GM19025 (cell line): ENCODE results near the gene RNF7.
A peak's percentile ranks its signal among the peaks of the same experiment; 100 is the strongest.
"Not testable (repeated sequence)": the region's sequence is repeated elsewhere in the genome, so short reads cannot be mapped to it uniquely, and the experiment has no call there.

Source experiments
- ATAC-seq: cut with Tn5 transposase; IDR thresholded peaks from one replicate; pipeline ENCODE4 v1.9.1; 2021; ENCODE audit warnings: mild to moderate bottlenecking, low read depth, moderate library complexity; ENCODE audit not compliant: unreplicated experiment

The RNF7 gene

DNA sequence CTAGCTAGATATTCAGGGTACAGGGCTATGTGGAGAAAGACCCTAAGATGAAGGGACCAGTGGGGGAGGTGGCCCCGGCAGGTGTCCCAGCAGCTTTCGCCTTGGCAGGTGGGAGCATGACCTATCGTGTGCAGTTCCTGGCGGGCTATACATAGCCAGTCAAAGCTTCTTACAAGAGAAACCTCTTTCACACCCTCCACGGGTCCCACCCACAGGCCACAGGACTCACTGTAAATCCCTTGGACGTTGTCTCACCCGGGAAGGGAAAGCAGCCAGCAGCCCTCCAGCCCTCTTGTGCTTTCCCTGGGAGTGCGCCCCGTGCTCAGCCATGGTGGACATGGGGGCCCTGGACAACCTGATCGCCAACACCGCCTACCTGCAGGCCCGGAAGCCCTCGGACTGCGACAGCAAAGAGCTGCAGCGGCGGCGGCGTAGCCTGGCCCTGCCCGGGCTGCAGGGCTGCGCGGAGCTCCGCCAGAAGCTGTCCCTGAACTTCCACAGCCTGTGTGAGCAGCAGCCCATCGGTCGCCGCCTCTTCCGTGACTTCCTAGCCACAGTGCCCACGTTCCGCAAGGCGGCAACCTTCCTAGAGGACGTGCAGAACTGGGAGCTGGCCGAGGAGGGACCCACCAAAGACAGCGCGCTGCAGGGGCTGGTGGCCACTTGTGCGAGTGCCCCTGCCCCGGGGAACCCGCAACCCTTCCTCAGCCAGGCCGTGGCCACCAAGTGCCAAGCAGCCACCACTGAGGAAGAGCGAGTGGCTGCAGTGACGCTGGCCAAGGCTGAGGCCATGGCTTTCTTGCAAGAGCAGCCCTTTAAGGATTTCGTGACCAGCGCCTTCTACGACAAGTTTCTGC, 40.1 kb downstream of the RNF7 start:
- no peak for ATAC-seq

DNA sequence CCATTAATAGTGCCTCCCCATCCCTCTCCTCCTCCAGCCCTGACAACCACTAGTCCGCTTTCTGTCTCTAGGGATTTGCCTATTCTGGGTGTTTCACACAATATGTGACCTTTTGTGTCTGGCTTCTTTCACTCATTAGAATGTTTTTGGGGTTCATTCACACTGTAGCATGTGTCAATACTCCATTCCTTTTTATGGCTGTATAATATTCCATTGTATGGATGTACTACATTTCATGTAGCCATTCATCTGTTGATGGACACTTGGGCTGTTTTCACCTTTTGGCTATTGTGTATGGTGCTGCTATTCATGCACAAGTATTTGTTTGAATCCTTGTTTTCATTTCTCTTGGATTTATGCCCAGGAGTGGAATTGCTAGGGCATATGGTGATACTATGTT, 41.6 kb downstream of the RNF7 start:
- no peak for ATAC-seq

DNA sequence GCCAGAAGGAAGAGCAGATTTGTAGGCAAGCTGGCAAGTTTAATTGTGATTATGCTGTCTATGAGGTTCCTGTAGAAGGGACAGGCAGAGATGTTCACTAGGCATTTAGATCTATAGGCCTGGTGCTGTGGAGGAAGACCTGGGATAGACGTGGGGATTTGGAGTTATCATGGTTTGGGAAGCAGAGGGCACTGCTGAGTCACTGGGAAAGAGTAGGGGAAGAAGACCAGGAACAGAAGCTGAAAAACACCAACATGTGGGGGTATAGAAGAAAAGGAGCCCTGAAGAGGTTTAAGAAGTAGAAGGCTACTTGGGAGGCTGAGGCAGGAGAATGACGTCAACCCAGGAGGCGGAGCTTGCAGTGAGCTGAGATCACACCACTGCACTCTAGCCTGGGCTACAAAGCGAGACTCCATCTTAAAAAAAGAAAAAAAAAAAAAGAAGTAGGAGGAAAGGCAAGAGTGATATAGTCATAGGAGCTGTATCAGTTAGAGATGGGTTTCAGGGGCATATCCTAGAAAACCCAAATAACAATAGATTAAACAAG, 44.4 kb downstream of the RNF7 start:
- no peak for ATAC-seq

DNA sequence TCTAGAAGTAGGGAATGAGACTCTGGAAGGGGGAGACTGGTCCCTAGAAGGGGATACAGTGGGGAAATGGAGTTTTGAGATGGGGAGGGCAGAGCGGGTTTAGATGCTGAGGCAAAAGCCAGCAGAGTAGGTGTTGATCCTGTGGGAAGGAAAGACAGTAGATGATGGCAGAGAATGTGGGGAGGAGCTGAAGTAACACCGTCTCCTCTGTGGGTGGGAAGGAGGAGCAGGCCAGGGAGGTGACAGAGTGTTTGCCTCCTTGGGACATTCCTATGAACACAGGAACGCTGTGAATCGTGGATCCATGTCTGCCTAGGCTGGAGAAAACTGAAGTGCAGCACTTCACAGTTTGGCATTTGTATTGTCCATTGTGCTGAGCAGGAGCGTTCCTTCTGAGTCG, 45.5 kb downstream of the RNF7 start:
- ATAC-seq, result no peak

DNA sequence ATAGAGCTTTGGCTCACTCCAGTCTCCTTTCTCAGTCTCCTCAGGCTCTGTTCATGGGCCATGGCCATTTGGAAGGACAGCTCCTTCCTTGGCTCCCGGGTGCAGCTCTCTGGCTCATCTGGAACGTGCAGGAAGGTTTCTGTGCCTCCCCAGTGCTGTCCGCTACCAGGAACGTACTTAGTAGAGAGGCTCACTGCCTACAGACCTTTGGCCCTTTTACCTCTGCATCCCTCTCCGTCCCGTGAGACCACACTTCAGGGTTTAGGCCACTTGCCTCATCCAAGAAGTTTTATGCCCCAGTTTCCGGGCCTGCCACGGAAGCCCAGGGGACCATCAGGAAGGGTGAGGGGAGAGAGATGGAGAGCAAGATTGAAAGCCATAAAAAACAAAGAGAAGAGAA, 46.0 kb downstream of the RNF7 start:
- ATAC-seq, result no peak

DNA sequence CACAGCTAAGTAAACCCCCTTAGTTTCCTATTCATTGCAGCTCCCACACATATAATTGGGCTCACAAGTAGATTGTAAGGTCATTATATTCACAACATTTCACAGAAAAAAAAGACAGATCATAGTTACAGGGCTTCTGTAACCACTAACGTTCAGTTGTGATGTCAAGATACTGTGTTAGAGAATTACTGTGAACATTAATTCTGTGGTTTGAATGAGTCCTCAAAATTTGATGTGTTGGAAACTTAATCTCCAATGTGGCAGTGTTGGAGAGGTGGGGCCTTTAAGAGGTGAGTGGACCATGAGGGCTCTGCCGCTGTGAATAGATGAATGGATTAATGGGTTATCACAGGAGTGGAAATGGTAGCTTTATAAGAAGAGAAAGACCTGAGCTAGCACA, 46.4 kb downstream of the RNF7 start:
- no peak for ATAC-seq

DNA sequence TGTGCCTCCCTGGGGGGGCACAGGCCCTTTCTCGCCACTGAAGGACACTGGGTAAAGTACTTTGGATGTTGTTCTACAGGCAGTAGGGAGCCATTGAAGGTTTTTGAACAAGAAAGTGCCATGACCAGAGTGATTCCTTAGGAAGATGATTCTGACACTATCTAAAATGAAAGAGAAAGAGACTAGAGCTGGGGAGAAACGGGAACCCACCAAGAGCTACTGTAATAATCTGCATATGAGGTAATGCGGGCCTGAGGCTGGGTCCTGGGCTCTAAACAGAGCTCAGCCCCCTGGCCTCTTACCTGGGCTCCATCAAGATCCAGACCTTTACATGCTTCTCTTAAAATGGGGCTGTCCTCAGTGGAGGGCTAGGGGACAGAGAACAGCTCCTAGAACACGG, 50.1 kb downstream of the RNF7 start:
- no peak for ATAC-seq

DNA sequence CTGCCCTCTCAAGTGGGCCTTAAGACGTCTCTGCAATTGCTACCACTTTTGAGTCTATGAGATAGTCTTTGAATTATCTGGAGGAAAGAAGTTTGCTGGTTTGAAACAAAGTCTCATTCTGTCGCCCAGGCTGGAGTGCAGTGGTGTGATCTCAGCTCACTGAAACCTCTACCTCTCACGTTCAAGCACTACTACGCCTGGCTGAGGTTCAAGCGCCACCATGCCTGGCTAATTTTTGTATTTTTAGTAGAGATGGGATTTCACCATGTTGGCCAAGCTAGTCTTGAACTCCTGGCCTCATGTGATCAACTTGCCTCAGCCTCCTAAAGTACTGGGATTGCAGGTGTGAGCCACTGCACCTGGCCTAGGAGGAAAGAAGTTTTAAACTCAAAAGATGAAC, 50.7 kb downstream of the RNF7 start:
- ATAC-seq, result not testable (repeated sequence)

DNA sequence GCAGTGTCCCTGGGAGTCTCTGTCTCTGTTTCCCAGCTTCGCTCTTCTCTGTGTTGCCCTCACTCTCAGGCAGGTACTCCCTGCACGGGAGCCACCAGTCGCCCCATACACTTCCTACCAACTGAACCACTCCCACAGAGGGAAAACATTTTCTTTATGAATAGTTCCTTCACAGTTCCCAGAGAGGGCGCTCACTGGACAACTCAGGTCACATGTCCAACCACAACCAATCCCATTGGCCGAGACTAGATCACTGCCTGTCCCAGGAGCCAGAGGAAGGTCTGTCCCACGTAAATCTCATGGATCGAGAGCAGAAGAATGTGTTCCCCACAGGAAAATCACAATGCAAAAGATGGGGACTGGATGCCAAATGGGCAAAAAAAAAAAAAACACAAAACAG, 51.2 kb downstream of the RNF7 start:
- ATAC-seq, result no peak

DNA sequence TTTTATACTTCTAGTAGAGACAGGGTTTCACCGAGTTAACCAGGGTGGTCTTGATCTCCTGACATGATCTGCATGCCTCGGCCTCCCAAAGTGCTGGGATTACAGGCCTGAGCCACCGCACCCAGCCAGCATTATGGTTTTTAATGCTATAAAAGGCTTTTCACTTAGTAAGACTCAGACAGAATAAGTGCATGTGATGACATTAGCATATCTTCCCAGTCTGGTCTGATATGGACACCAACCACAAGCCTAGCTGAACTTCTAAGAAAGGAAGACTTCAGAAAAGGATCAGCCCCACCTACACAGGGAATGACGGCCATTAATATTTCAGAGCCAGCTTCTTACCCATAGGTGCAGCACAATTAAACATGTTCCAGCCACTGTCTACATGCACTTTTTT, 52.1 kb downstream of the RNF7 start:
- no peak for ATAC-seq

DNA sequence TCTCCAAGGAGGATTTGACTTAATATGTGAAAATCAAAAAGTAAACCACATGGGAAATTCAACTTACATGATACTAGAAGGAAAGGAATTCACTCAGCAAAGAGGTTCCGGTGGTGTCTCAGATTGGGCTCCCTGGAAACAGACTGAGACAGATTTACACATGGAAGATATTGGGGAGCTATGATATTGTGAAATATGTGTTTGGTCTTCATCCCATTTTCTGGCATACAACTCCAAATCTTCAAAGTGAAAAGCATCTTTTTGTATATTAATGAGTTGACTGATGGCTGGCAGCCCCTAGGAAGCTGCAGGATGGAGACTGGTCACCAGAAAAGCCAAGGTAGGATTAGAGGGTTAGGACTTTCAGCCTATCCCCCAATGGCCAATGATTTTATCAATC, 54.4 kb downstream of the RNF7 start:
- ATAC-seq, result no peak

DNA sequence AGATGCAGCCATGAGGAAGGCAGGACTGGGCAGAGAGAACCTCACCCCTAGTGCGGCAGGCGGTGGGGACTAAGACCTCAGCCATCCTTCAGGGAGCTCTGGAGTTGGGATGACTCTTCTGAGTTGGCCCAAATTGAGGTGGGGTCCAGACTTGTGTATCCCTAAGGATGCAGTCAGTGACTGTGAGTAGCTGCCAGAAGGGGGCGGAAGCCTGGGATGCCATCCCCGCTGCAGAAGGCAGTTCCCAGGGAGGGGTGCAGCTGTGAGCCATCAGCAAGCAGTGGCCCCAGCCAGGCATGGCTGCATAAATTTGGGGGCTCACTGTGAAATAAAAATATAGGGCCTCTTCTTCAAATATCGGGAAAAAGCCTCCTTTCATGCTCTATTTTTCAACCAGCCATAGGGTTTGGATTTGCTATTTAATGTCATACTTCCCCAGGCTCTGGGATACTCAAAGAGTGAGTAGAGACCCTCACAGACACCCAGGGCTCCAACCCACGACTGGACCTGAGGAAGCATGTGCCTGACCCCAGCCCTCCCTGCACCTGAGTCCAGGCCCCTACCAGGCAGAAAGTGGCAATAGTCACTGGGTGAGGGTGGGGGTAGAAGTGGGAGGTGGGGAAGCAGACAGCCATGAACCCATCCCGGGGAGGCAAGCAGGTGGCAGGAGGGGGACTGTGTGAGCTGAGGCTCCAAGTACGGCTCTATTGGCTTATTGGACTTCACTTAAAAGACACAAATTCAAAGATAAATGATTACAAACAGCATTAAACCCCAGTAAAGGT, 55.6 kb downstream of the RNF7 start:
- no peak for ATAC-seq

DNA sequence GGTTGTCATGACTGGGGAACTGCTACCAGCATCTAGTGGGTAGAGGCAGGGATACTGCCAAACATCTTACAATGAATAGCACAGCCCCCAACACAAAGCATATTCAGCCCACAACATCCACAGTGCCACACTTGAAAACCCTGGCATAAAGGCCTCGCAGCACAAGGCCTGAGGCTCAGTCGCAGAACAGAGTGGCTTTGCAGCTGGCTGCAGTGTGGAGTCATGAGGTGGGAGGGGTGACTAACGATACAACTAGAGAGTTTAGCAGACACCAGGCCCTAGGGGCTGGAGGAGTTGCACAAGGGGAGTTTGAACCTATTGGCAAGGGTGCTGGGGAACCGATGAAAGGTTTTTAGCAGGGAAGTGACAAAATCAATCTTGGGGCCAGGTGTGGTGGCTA, 57.2 kb downstream of the RNF7 start:
- no peak for ATAC-seq

DNA sequence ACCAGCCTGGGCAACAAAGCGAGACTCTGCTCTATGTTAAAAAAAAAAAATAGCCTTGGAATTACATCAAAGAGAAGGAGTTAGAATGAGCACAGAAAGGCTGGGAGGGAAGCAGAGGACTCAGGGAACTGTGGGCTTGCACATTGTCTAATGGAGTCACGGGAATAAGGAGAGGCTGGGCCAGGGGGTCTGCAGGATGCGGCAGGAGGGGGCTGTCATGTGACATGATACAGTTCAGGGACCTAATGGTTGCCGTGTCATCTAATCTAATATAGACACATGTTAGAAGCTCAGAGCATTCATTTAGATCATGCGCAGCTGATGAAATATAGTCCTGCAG, 57.6 kb downstream of the RNF7 start:
- ATAC-seq, result no peak

DNA sequence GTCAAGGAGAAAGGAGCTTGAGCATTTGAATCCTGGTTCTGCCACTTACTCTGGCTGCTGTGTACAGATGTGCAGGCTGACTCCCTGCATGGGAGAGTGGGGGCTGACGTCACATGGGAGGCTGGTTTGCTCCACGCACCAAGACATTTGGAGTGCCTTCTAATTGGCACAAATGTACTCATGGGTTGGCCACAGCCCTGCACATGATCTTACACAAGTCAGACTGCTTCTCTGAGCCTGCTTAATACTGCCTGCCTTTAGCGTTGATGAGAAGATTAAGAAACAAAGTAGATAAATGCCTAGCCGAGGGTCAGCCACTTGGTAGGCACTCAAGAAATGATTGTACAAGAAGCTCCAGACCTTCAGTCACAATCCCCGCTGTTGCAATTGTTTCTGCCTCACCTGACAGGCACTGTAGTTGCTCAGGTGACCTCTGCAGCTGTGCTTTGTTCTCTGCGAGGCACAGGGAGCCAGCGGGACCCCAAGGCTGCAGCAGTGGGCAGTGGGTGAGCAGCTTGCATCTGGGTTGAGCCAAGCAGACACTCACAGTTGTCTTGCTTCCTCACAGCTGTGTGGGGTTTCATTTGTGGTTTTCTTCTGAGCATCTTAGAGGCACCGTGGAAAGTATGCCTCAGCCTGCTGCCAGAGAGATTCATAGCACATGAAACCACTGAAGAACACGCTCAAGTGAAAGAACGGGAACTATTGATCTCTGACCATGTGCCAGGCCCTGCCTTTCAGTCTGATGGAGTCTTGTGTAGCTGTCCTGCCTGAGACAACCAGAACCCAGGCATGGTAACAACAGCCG, 58.2 kb downstream of the RNF7 start:
- ATAC-seq, result peak; percentile 95
